Measurements from ENCODE around the gene RBPJL. TPM values are rescaled to one million over a fixed set of nuclear protein-coding genes. Genes with fewer than 3 reads are reported as not detected.

RBPJL gene
- total RNA-seq (ENCODE audit: unreplicated experiment), result not detected
- long read RNA-seq, result 0 reads

- DNase-seq, result peak; percentile 56
- no peak within 1 kb of the TSS for H3K4me3 Mint-ChIP-seq (ENCODE audit: unreplicated experiment)
- H3K4me1 Mint-ChIP-seq (ENCODE audit: low read depth, unreplicated experiment), result no peaks in the 10 kb centered on the region
- peaks cover 20% of the 10 kb centered on the region for H3K27me3 Mint-ChIP-seq (ENCODE audit: unreplicated experiment)
- peaks cover 8% of the 10 kb centered on the region for H3K36me3 Mint-ChIP-seq (ENCODE audit: unreplicated experiment)
- peak; percentile 96 for TF ChIP-seq CTCF (IDR thresholded peaks at IDR 0.05; ENCODE audit: partially characterized antibody, unreplicated experiment)
- H3K27ac Mint-ChIP-seq (ENCODE audit: unreplicated experiment), result no peak within 1 kb of the TSS
- H3K9me3 Mint-ChIP-seq (ENCODE audit: unreplicated experiment), result peaks cover 5% of the 10 kb centered on the region
Measured at GRCh38 chr20:45306431-45306982, at the start of gene RBPJL. Gene RBPJL (plus strand): TSS chr20:45306840. CDS start chr20:45306923, 83 bp downstream.

GRCh38 chr20:45257161-45257560 is 49.5 kb upstream of the RBPJL start:
- no peaks in the 10 kb centered on the region for H3K36me3 Mint-ChIP-seq (ENCODE audit: unreplicated experiment)
- TF ChIP-seq CTCF (IDR thresholded peaks at IDR 0.05; ENCODE audit: partially characterized antibody, unreplicated experiment), result no peak
- no peaks in the 10 kb centered on the region for H3K4me1 Mint-ChIP-seq (ENCODE audit: low read depth, unreplicated experiment)
- no peaks in the 10 kb centered on the region for H3K27me3 Mint-ChIP-seq (ENCODE audit: unreplicated experiment)
- no peaks in the 10 kb centered on the region for H3K9me3 Mint-ChIP-seq (ENCODE audit: unreplicated experiment)
- no peak for DNase-seq
- H3K4me3 Mint-ChIP-seq (ENCODE audit: unreplicated experiment), result no peak overlapping the region
- no peak overlapping the region for H3K27ac Mint-ChIP-seq (ENCODE audit: unreplicated experiment)

GRCh38 chr20:45257711-45258110 is 48.9 kb upstream of the RBPJL start:
- Mint-ChIP-seq H3K9me3 (ENCODE audit: unreplicated experiment) (no peaks in the 10 kb centered on the region), H3K27ac (ENCODE audit: unreplicated experiment) (no peak overlapping the region), H3K36me3 (ENCODE audit: unreplicated experiment) (no peaks in the 10 kb centered on the region), H3K4me3 (ENCODE audit: unreplicated experiment) (no peak overlapping the region), H3K27me3 (ENCODE audit: unreplicated experiment) (no peaks in the 10 kb centered on the region), H3K4me1 (ENCODE audit: low read depth, unreplicated experiment) (no peaks in the 10 kb centered on the region)
- TF ChIP-seq CTCF (IDR thresholded peaks at IDR 0.05; ENCODE audit: partially characterized antibody, unreplicated experiment), result no peak
- DNase-seq, result no peak

- Mint-ChIP-seq H3K27me3 (ENCODE audit: unreplicated experiment) (no peaks in the 10 kb centered on the region), H3K36me3 (ENCODE audit: unreplicated experiment) (no peaks in the 10 kb centered on the region), H3K4me1 (ENCODE audit: low read depth, unreplicated experiment) (no peaks in the 10 kb centered on the region), H3K9me3 (ENCODE audit: unreplicated experiment) (no peaks in the 10 kb centered on the region), H3K27ac (ENCODE audit: unreplicated experiment) (no peak overlapping the region), H3K4me3 (ENCODE audit: unreplicated experiment) (no peak overlapping the region)
- DNase-seq, result no peak
- TF ChIP-seq CTCF (IDR thresholded peaks at IDR 0.05; ENCODE audit: partially characterized antibody, unreplicated experiment), result no peak
Measured at GRCh38 chr20:45258259-45258658, 48.4 kb upstream of the RBPJL start.

GRCh38 chr20:45258664-45259063 is 48.0 kb upstream of the RBPJL start:
- H3K4me3 Mint-ChIP-seq (ENCODE audit: unreplicated experiment), result no peak overlapping the region
- no peak overlapping the region for H3K27ac Mint-ChIP-seq (ENCODE audit: unreplicated experiment)
- no peak for TF ChIP-seq CTCF (IDR thresholded peaks at IDR 0.05; ENCODE audit: partially characterized antibody, unreplicated experiment)
- H3K36me3 Mint-ChIP-seq (ENCODE audit: unreplicated experiment), result no peaks in the 10 kb centered on the region
- no peaks in the 10 kb centered on the region for H3K27me3 Mint-ChIP-seq (ENCODE audit: unreplicated experiment)
- no peak for DNase-seq
- H3K9me3 Mint-ChIP-seq (ENCODE audit: unreplicated experiment), result no peaks in the 10 kb centered on the region
- H3K4me1 Mint-ChIP-seq (ENCODE audit: low read depth, unreplicated experiment), result no peaks in the 10 kb centered on the region
